GM18858 (cell line): ENCODE results near the gene CEP85.

Source experiments
- ATAC-seq: cut with Tn5 transposase; IDR thresholded peaks from one replicate; pipeline ENCODE4 v1.9.1; 2021; ENCODE audit not compliant: unreplicated experiment

The CEP85 gene, protein sequence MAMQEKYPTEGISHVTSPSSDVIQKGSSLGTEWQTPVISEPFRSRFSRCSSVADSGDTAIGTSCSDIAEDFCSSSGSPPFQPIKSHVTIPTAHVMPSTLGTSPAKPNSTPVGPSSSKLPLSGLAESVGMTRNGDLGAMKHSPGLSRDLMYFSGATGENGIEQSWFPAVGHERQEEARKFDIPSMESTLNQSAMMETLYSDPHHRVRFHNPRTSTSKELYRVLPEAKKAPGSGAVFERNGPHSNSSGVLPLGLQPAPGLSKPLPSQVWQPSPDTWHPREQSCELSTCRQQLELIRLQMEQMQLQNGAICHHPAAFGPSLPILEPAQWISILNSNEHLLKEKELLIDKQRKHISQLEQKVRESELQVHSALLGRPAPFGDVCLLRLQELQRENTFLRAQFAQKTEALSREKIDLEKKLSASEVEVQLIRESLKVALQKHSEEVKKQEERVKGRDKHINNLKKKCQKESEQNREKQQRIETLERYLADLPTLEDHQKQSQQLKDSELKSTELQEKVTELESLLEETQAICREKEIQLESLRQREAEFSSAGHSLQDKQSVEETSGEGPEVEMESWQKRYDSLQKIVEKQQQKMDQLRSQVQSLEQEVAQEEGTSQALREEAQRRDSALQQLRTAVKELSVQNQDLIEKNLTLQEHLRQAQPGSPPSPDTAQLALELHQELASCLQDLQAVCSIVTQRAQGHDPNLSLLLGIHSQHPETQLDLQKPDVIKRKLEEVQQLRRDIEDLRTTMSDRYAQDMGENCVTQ

DNA sequence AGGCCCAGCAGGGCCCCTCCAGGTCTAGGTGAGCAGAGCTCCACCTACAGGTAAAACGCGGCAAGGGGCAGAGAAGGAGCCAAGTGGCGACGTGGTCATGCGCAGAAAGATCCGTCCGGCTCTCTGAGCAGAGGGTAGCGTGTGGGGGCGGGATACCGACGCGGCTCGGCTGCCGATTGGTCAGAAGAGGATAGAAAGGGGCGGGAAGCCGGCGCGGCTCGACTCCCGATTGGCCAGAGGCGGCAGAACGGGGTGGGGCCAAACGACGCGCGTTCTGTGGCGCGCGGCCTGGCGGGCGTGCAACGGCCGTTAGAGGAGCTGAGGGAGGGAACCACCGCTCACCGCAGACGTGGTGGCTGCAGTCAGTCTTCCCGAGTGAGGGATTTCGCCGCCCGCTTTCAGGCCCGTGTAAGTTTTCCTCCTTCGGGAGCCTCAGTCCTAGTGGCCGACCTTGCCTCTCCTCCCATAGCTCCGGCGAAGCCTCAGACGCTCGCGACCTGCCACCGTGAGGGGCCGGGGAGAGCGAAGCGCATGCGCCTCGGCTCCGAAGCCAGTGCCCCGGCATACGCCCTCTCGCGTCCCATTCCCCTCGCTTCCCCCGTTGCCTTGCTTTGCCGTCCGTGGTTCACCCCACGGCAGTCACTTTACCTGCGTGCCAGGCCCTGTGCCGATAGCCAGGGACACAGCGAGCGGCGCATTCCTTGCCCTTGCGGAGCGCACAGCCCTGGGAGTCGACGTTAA, at the start of gene CEP85:
Gene CEP85 (plus strand): TSS at position 298 of the 741 bp plus-strand sequence. CDS start 5,584 bp downstream, outside the sequence.
- ATAC-seq, result peak; percentile 81

DNA sequence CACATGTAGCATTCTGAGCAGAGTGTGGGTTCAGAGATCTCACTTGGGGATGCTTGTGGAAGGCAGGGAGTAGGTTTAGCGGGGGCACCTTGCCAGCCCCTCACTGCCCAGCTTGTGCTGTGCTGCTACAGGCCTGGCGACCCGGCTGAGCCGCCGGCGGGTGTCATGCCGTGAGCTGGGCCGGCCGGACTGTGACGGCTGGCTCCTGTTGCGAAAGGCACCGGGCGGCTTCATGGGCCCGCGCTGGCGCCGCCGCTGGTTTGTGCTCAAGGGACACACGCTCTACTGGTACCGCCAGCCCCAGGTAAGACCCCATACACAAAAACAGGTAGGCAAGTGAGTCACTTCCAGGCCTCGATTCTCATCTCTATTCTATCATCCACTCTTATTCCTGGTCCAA, 49.1 kb upstream of the CEP85 start:
- ATAC-seq, result no peak

DNA sequence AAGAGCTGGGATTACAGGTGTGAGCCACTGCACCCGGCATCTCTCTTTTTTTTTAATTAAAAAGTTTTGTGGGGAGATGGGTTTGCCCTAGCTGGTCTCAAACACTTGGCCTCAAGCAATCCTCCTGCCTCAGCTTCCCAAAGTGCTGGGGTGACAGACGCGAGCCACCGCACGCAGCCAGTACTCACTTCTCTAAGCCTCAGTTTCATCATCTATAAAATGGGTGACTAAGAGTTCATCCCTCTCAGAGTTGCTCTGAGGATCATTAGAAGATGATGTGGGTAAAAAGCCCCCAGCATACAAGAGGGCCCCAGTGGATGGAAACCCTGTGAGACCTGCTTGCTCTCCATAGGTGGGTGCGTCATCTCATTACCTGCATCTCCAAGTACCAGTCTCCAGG, 46.1 kb upstream of the CEP85 start:
- ATAC-seq, result no peak

DNA sequence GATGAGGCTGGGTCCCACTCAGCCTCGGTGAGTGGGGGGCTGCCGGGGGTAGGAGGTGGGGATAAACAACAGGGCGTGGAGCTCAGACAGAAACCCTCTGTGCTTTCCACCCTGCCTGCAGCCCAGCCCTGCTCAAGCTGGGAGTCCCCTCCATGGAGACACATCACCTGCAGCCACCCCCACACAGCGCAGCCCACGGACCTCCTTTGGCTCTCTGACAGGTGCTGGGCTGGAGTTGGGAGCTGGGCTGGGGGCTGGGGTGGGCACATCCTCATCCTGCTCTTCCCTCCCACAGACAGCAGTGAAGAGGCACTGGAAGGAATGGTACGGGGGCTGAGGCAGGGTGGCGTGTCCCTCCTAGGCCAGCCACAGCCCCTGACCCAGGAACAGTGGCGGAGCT, 45.5 kb upstream of the CEP85 start:
- ATAC-seq, result no peak

DNA sequence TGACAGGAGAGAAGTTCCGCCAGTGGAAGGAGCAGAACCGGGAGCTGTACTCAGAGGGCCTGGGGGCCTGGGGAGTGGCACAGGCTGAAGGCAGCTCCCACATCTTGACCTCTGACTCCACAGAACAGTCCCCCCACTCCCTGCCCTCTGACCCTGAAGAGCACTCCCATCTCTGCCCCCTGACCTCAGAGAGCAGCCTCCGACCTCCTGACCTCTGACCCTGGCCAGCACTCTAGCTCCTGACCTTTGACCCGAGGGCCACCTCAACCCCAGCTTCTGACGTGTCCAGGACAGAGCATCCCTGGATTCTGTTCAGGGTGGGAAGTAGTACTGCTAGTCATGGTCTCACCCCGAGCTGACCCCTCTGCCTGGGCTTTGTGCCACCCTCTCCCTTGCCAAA, 44.7 kb upstream of the CEP85 start:
- ATAC-seq, result no peak

DNA sequence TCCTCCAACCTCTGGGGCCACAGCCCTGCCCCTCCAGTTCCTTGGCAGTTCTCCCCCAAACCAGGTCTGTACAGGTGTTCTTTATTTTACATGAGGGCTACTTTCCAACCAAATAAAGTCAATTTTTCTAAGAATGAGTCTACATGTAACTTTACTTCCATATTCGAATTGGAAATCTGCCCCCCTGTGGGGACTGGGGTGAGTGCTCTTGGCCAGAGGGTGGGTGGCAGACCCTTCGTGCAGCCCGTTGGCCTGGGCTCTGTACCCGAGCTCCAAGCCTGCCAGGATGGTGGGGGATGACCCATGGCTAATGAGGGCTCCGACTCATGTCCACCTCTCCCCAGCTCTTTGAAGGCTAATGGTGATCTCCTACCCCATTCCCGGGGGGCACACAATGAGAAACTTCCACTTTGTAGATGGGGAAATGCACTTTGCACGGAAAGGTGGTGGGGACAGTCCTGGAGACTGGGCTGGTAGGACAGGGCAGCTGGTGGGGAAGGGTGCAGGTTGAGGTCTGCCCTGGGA, 44.2 kb upstream of the CEP85 start:
- no peak for ATAC-seq

DNA sequence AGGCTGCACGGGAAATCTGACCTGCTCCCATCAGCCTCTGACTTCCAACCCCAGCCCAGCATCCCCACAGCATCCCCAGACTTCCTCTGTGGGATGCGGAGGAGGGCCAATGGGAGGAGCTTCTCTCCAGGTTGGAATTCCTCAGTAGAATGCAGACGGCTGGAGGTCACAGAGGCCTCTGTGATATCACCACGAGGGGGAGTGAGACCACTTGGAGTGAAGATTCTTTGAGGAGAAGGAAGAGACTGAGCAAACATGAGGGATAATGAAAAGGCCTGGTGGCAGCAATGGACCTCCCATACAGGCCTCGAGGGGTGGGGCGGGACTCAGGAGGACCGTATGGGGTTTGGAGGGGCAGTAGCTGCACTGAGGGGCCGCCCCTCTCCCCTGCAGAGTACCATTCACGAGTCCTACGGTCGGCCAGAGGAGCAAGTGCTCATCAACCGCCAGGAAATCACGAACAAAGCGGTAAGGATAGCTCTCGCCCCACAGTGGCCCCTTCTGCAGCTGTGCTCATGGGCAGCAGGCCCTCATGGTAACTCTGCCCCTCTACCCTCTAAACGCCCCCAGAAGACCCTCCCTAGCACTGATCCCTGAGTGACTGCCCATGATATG, 43.5 kb upstream of the CEP85 start, which contains the start of gene CATSPER4:
Gene CATSPER4 (plus strand): TSS at position 230 of the 615 bp plus-strand sequence. CDS start 26 bp downstream, at position 256.
- ATAC-seq, result no peak

DNA sequence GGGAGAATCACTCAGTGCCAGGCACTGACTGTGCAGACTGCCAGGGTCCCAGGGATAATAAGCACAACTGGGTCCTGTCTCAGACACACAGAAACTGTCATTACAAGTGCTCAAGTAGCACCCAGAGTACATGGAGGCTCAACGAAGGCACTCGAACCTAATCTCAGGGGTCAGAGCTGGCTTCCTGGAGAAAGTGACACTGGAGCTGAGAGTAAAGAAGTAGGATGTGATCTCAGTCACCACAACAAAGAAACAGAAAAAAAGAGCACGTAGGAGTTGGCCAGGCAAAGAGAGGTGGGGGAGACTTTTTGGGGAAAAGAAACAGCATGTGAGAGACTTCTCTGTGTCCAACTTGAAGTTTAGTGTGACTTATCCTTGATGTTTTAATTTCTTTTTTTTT, 42.3 kb upstream of the CEP85 start:
- no peak for ATAC-seq

DNA sequence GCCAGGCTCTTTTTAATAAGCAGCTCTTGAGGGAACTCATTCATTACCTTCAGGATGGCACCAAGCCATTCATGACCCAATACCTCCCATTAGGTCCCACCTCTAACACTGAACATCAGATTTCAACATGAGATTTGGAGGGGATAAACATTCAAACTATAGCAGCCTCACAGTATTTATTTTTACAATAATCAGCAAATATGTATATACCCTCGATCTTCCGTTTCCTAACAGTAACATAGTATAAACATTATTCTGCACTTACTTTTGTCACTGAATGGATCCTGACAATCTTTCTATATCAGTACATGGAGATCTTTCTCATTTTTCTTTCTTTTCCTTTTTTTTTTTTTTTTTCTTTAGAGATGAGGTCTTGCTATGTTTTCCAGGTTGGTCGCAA, 38.2 kb upstream of the CEP85 start:
- no peak for ATAC-seq

DNA sequence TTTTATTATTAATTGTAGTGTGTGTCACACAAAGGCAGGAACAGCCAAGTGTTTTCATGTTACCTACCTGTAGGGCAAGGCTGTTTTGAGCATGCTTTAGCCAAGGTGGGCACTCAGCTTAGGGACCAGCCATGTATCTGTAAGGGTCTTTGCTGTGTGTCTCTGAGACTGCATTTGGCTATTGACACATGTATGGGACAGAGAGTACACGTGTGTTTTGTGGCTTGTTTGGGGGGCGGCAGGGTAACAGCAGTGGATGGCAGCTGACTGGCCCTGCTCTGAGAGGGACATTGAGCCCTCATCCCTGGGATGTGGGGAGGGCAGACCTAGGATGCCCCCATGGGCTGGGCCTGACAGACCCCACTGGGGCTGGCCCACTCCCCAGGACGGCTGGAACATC, 36.7 kb upstream of the CEP85 start:
- ATAC-seq, result no peak

DNA sequence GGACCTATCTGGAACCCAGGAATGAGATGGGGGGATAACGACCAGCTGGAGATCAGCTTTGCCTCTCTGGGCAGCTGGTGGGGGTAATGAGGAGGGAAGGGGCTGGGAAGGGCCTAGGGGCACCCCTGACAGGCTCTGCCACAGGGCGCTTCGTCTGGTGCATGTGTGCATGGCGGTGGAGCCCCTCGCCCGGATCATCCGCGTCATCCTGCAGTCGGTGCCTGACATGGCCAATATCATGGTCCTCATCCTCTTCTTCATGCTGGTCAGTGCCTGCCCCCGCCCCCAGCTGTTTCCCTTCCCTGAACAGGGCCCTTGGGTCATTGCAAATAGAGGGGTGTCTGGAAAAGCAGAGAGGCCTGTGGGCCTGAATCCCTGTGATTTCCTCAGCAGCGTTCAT, 36.2 kb upstream of the CEP85 start:
- no peak for ATAC-seq

DNA sequence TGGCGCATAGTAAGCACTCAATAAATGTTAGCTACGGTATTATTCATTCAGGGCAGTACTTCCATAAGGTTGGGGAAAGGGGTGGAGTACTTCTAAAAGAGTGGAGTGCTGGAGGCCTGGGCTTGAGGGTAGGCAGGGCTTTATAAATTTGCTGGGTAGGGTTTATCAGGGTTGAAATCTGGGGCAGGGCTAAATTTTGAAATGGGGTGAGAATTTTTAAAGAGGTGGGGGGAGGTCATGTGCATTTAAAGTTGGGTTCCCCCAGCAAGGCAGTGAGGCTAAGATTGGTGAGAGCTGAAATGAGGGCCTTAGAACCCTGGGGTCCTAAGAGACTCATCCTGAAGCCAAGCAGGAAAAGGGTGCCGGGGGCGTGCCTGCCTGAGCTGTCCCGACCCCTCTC, 33.6 kb upstream of the CEP85 start:
- no peak for ATAC-seq

DNA sequence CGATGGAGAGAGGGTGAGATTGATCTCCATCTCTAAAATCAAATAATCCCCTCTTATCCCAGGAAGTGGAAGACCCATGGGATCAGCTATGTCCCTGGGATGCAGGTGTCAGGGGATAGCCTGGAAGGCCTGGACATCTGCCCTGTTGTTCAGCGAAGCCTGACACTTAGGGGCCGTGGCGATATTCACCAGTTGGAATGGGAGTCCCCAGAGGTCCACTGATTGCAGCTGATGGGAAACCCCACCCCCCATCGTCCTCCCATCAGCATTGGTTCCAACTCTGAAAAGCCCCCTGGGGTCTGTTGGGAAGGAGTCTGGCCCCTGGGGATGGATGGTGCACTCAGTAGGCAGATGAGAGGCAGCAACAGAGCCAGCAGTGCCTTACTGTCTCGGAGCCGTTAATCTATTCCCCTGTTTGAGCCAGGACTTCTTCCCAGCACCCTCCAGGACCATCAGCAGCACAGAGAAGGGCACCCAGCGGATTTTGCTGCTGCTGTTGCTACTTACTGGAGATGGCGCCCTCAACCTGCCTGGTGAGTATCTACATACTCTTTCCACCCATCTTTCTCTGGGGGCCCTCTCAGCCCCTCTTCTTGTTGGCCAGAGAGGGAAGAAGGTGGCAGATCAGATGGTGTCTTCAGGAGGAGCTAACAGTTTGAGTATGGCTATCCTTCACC, 30.2 kb upstream of the CEP85 start:
- ATAC-seq, result no peak

DNA sequence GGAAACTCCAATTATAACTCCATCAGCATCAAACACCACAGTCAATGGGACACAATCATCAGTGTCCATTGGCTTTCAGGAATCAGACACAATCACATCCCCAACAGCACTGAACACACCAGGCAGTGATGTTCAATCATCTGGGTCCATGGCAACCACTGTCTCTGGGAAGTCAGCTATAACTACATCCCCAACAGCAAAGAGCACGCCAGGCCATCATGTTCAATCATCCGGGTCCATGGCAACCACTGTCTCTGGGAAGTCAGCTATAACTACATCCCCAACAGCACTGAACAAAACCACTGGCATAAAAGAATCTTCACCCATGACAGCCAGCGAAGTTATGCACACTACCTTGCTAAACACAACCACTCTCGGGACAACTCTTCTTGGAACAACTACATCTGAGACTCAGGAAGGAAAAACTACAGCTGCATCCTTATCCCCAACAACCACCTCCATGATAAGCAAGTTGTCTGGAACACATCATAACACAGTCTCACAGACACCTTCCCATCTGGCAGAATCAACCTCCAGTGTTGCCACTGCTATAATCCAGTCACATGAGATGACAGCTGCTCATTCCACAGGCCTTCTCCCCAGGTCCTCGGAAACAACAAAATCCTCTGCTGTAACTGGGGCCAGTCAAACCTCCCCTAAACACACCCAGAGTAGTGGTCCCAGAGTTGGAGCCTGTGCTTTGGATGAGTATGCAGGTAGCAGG, 23.7 kb upstream of the CEP85 start:
- no peak for ATAC-seq

DNA sequence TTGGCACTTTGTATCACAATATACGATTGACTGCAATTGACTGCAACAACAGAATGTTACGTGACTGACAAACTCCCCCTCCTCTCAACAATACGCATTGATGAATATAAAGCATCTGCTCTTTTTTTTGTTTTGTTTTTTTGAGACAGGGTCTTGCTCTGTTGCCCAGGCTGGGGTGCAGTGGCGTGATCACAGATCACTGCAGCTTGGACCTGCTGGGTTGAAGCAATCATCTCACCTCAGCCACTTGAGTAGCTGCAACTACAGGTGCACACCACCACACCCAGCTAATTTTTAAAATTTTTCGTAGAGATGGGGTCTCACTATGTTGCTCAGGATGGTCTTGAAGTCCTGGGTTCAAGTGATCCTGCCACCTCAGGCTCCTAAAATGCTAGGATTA, 21.3 kb upstream of the CEP85 start:
- no peak for ATAC-seq

DNA sequence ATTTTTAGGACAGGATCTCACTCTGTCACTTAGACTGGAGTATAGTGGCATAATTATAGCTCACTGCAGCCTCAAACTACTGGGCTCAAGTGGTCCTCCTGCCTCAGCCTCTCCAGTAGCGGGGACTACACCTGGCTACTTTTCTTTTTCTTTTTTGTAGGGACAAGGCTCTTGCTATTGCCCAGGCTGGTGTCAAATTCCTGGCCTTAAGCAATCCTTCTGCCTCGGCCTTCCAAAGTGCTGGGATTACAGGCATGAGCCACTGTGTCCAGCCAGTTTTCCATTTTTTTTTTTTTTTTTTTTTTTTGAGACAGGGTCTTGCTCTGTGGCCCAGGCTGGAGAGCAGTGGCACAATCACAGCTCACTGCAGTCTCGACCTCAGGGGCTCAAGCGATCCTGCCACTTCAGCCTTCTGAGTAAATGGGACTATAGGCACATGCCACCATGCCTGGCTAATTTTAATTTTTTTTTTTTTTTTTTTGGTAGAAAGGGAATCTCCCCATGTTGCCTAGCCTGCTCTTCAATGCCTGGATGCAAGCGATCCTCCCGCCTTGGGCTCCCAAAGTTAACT, 20.6 kb upstream of the CEP85 start:
- ATAC-seq, result no peak

DNA sequence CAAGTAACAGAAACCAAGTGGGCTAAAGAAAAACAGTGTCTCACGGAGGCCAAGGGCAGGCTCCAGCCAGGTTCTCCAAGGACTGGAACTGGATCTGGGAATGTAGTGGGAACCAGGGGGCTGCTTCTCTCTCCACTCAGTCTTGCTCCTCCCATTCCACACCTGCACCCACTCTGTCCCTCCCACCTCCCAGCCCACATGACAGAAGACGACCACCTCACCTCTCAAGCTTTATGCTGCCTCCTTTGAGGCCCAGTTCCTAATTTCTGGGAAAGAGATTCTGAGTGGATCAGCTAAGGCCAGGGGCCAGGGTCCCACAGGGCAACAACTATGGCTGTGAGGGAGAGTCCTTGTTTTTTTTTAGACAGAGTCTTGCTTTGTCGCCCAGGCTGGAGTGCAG, 18.8 kb upstream of the CEP85 start:
- ATAC-seq, result no peak

DNA sequence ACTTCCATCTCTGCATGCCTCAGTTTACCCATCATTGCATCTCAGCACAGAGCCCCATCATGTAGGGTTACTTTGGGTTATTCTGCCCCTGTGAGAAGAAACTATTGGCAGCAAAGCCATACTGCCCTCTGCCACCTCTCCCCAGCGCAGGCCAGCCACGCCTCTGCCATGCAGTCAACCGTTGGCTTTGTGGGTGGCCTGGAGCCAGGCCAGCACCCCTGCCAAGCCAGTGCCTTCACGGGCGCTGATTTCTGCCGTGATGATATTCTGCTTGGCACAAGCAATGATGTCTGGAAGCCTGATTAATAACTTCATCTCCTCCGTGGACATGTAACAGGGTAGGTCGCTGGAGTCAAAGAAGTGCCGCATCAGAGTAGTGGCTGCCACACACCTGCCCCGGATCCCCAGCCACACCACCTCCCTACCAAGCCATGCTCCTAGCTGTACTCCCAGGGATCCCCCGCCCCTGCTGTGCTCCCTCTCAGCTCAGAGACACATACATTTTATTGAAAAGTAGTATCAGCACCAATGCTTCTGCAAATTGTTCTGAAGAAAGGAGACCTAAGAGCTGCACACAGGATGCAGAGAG, 15.0 kb upstream of the CEP85 start:
- no peak for ATAC-seq
